ENCODE data around the gene HMCN2. TPM values are rescaled to one million over a fixed set of nuclear protein-coding genes. Genes with fewer than 3 reads are reported as not detected.

HMCN2 gene
- total and polyA plus RNA-seq, 2 donors (not counting 3 experiments of a cell fraction or from before 2014, with no cell fraction given): 0.04 to 0.24 TPM

DNA sequence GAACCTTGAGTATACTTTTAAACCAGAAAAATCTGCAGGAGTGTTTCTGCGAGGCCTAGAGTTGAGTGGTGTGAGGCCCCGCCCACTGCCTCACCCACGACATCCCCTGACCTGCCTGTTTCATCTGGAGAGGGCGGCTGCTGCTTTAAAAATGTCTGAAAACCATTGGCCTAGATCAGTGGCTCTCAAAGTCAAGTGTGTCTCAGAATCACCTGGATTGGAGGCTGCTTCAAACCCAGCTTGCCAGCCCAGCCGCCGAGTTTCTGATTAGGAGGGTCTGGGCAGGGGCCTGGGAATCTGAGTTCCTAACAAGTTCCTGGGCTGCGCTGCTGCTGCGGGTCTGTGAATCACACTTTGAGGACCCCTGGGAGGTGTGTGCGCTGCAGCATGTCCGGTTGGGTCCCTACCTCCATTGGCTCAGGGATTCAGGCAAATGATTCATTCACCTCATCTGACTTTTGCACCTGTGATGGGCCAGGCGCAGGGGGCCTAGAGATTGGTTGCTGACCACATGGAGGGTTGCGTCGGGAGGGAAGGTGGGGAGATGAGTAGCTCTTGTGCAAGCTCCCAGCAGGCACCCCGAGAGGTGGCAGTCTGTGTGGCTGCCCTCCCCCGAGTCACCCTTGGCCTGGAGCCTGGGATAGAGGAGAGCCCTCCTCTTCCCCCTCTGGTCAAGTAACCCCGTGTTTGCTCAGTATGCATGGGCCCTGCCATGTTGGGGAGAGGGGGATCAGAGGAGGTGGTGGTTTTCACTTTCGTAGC is 27.6 kb upstream of the HMCN2 start:
- no peaks in the 10 kb centered on the region for H3K9me3 ChIP-seq (replicated peaks; ENCODE audit: control insufficient read depth, insufficient read depth, low read length)
- CTCF ChIA-PET: interaction anchor here (1.0 to 3.2 kb wide), 3 partner anchors 81 to 131 kb away, joined by 3 to 54 read pairs (median 5); no protein-coding TSS in a partner anchor
- H3K36me3 ChIP-seq (ENCODE audit: control insufficient read depth in 2 of 2, extremely low read depth in 1 of 2, insufficient read depth in 2 of 2, low read length in 2 of 2): peaks cover 4 to 10% of the 10 kb centered on the region in 2 experiments
- no peak overlapping the region for H3K4me3 ChIP-seq (replicated peaks in 1 of 3; ENCODE audit: insufficient read depth in 1 of 3, low read depth in 1 of 3, low read length in 3 of 3)
- dilution Hi-C loops (cut with MboI; ENCODE audit: extremely low pct_ligation_motif_present, low sequenced_read_pairs) (no loop called here), intact Hi-C loops (cut with micrococcal nuclease) (loop anchor here (10.0 kb wide), 1 partner anchor 353 kb away; no protein-coding TSS in a partner anchor)
- no peak overlapping the region for H2AFZ ChIP-seq (ENCODE audit: low read depth, low read length)
- peaks cover 8% of the 10 kb centered on the region for H3K4me1 ChIP-seq (ENCODE audit: control insufficient read depth, extremely low read depth, insufficient read depth, low read length)
- no peak overlapping the region for H3K9ac ChIP-seq (replicated peaks; ENCODE audit: extremely low read depth, insufficient read depth, low read length)
- no peak overlapping the region for H3K27ac ChIP-seq (ENCODE audit: insufficient read depth, low read depth, low read length)
- no peaks in the 10 kb centered on the region for H3K27me3 ChIP-seq (ENCODE audit: control insufficient read depth in 2 of 2, insufficient read depth in 2 of 2, low read length in 2 of 2)
- no peak for DNase-seq (ENCODE audit: low read depth, low spot score)
- POLR2A ChIA-PET: no interaction called here
- BruUV-seq (replicated peaks): no TSS peak
- H3K79me2 ChIP-seq (ENCODE audit: control insufficient read depth, insufficient read depth, low read length): no peaks in the 10 kb centered on the region
- H3K4me2 ChIP-seq (ENCODE audit: insufficient read depth, low read length): no peak overlapping the region
- no peak for FAIRE-seq
- TF ChIP-seq JUN (IDR thresholded peaks at IDR 0.05; ENCODE audit: borderline replicate concordance, insufficient read depth, insufficient read length, low read depth): no peak
- TF ChIP-seq, protein P1, sequence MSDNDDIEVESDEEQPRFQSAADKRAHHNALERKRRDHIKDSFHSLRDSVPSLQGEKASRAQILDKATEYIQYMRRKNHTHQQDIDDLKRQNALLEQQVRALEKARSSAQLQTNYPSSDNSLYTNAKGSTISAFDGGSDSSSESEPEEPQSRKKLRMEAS (IDR thresholded peaks at IDR 0.05; ENCODE audit: insufficient read depth, insufficient read length): no peak
- TF ChIP-seq EZH2 (IDR thresholded peaks at IDR 0.05; ENCODE audit: borderline replicate concordance, low read depth, low read length, severe bottlenecking): no peak
- no peak for TF ChIP-seq GATA2 (IDR thresholded peaks at IDR 0.05; ENCODE audit: insufficient read depth, insufficient read length, low read depth, low read length)
- no peak for TF ChIP-seq FOS (IDR thresholded peaks at IDR 0.05; ENCODE audit: borderline replicate concordance, insufficient read depth, low read length)
- no peak for TF ChIP-seq MYC (IDR thresholded peaks at IDR 0.05; ENCODE audit: low read depth, low read length)
- TF ChIP-seq, protein P2, sequence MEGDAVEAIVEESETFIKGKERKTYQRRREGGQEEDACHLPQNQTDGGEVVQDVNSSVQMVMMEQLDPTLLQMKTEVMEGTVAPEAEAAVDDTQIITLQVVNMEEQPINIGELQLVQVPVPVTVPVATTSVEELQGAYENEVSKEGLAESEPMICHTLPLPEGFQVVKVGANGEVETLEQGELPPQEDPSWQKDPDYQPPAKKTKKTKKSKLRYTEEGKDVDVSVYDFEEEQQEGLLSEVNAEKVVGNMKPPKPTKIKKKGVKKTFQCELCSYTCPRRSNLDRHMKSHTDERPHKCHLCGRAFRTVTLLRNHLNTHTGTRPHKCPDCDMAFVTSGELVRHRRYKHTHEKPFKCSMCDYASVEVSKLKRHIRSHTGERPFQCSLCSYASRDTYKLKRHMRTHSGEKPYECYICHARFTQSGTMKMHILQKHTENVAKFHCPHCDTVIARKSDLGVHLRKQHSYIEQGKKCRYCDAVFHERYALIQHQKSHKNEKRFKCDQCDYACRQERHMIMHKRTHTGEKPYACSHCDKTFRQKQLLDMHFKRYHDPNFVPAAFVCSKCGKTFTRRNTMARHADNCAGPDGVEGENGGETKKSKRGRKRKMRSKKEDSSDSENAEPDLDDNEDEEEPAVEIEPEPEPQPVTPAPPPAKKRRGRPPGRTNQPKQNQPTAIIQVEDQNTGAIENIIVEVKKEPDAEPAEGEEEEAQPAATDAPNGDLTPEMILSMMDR (IDR thresholded peaks at IDR 0.05; ENCODE audit: extremely low read depth in 1 of 2, insufficient read depth in 1 of 2, low read depth in 1 of 2, low read length in 2 of 2): no peak
- TF ChIP-seq POLR2AphosphoS5 (IDR thresholded peaks at IDR 0.05; ENCODE audit: insufficient read depth, low read depth, low read length): no peak
- TF ChIP-seq POLR2A (IDR thresholded peaks at IDR 0.05; ENCODE audit: low read depth, low read length): no peak
- H4K20me1 ChIP-seq (replicated peaks; ENCODE audit: control insufficient read depth, extremely low read depth, insufficient read depth, low read length): no peaks in the 10 kb centered on the region
- no peaks in the 10 kb centered on the region for H3K9me1 ChIP-seq (replicated peaks; ENCODE audit: control insufficient read depth, extremely low read depth, insufficient read depth, low read length)
